GM13976 (cell line): ENCODE measurements around the gene ERC1.

Experiments used
- DNase-seq: peaks from one replicate; pipeline ENCODE4 v3.0.0; 2012; ENCODE audit warnings: low spot score
- in situ Hi-C: fragments of 300-500 bp; cut with MboI; formaldehyde crosslinking; loops from one replicate; pipeline ENCODE4 v1.12.0; 2022; ENCODE audit warnings: low sequenced_read_pairs, mixed read lengths, inconsistent platforms; ENCODE audit not compliant: unreplicated experiment
- TF ChIP-seq, protein P1 (sequence below): IDR thresholded peaks from 2 replicates; pipeline ENCODE4 v1.5.1; 2012; ENCODE audit warnings: borderline replicate concordance, mild to moderate bottlenecking; ENCODE audit not compliant: insufficient read depth; ENCODE audit errors: extremely low read depth, missing control alignments, control extremely low read depth

Gene ERC1

DNA sequence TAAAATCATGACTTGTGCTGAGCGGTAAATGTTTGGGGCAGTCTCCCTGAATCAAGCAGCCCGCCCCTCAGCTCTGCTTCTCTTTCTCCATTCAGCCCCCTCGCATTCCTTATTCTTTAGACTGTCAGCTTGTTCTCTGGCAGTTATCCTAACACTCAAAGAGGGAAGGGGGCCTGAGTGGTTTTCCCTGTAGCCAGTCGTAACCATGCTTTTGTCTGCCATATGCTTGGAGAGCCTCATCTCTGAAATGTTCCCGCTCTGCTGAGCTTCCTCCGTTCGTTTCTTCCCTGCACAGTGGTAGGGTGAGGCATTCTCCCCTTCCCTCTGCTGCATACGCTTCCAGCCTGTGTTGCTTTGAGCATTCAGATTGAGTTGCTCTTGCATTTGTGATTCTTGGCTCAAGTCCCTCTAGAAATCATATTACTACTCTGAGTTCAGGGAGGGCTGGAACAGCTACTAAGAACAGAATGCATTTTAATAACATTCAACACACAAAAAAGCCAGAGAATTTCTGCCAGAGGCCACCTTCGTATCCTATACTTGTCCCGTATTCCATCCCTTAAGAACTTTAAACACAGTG is 483.6 kb downstream of the ERC1 start:
- in situ Hi-C loops = no loop called here
- TF ChIP-seq, protein P1, sequence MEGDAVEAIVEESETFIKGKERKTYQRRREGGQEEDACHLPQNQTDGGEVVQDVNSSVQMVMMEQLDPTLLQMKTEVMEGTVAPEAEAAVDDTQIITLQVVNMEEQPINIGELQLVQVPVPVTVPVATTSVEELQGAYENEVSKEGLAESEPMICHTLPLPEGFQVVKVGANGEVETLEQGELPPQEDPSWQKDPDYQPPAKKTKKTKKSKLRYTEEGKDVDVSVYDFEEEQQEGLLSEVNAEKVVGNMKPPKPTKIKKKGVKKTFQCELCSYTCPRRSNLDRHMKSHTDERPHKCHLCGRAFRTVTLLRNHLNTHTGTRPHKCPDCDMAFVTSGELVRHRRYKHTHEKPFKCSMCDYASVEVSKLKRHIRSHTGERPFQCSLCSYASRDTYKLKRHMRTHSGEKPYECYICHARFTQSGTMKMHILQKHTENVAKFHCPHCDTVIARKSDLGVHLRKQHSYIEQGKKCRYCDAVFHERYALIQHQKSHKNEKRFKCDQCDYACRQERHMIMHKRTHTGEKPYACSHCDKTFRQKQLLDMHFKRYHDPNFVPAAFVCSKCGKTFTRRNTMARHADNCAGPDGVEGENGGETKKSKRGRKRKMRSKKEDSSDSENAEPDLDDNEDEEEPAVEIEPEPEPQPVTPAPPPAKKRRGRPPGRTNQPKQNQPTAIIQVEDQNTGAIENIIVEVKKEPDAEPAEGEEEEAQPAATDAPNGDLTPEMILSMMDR = no peak
- DNase-seq = no peak

- in situ Hi-C loops = no loop called here
- TF ChIP-seq, protein P1 = no peak
- DNase-seq = no peak
Observed at GRCh38 chr12:1479645-1480044, 488.6 kb downstream of the ERC1 start.

GRCh38 chr12:1481326-1481725 is 490.3 kb downstream of the ERC1 start:
- no peak for DNase-seq
- in situ Hi-C loops = no loop called here
- TF ChIP-seq, protein P1 = no peak

- no peak for DNase-seq
- in situ Hi-C loops = no loop called here
- TF ChIP-seq, protein P1 = no peak
Observed at GRCh38 chr12:1481906-1482305, 490.9 kb downstream of the ERC1 start.

- TF ChIP-seq, protein P1 = no peak
- no peak for DNase-seq
- in situ Hi-C loops = no loop called here
Observed at GRCh38 chr12:1488908-1489381, 497.9 kb downstream of the ERC1 start.

GRCh38 chr12:1491983-1492697 is 501.1 kb downstream of the ERC1 start:
- in situ Hi-C loops = no loop called here
- TF ChIP-seq, protein P1 = no peak
- no peak for DNase-seq
